ENCODE measurements around the gene RPL38. TPM values are rescaled to one million over a fixed set of nuclear protein-coding genes. Genes with fewer than 3 reads are reported as not detected.

RPL38 gene
- total and polyA plus RNA-seq, 2 experiments from 2014 or later = 115 to 999 TPM

DNA sequence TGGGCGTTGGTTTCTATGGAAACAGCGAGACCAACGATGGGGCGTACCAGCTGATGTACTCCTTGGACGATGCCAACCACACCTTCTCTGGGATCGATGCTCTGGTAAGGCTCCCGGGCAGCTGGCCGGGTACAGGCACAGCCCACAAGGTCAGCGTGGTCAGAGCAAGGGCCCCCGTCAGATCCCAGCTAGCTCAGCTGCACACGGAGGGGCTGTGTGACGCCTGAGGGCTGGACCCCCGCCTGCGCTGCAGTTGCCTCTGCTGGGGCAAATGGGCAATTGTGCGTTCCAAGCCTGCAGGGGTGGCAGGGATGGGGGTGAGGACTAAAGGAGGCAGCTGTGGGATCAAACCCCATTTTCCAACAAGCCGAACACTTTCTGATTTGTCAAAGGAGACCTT is 27.4 kb downstream of the RPL38 start:
- Histone ChIP-seq H3K27me3 (no peaks in the 10 kb centered on the region), H3K4me1 (ENCODE audit: low read depth) (peaks cover 7% of the 10 kb centered on the region), H3K27ac (no peak overlapping the region), H3K4me3 (no peak overlapping the region), H3K9me3 (ENCODE audit: low read depth) (no peaks in the 10 kb centered on the region), H3K36me3 (no peaks in the 10 kb centered on the region)
- TF ChIP-seq, protein P1, sequence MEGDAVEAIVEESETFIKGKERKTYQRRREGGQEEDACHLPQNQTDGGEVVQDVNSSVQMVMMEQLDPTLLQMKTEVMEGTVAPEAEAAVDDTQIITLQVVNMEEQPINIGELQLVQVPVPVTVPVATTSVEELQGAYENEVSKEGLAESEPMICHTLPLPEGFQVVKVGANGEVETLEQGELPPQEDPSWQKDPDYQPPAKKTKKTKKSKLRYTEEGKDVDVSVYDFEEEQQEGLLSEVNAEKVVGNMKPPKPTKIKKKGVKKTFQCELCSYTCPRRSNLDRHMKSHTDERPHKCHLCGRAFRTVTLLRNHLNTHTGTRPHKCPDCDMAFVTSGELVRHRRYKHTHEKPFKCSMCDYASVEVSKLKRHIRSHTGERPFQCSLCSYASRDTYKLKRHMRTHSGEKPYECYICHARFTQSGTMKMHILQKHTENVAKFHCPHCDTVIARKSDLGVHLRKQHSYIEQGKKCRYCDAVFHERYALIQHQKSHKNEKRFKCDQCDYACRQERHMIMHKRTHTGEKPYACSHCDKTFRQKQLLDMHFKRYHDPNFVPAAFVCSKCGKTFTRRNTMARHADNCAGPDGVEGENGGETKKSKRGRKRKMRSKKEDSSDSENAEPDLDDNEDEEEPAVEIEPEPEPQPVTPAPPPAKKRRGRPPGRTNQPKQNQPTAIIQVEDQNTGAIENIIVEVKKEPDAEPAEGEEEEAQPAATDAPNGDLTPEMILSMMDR (IDR thresholded peaks at IDR 0.05; ENCODE audit: low read depth, low read length) = no peak
- no peak for DNase-seq (ENCODE audit: low read depth in 1 of 2, low spot score in 1 of 2)

DNA sequence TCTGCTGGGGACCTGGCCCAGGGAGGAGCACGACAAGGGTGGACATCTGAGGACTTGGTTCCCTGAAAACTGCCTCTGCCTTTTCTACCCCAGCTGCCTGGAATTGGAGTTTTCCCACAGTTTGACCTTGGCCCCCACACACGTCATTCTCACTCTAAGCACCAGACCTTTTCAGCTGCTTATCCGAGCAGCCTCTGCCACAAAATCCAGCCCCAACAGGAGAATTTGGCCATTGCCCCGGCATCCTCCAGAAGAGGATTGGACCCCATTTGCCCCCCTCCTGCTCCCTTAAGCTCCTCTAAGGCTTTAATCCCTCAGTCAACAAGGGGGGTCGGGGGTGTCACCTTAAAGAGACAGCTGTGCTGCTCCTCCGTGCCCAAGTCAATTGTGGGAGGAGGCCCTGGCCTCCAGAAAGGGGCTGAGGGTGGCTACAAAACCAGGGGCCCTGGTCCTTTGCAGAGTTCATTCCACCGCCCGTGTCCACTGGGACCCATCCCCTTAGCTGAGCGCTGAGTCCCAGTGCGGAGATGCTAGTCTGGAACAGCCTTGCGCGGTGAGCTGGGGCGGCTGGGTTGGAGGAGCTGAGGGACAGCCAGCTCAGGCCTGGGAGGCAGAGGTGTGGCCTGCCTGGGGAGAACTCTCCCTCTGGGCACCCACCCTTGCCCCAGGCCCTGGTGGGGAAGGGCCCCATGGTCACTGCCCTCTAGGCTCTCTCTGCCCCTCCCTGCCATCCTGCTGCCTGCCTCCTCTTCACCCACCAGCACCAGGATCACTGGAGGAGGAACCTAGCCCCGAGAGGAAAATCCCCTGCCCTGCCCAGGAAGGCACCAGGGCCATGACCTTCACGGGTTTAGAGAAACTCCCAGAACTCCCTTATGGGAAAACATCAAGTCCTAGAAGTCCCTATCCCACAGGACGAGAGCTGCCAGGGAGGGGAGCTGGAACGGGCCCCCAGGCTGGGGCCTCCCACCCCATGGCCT is 28.7 kb downstream of the RPL38 start:
- TF ChIP-seq, protein P1 (IDR thresholded peaks at IDR 0.05; ENCODE audit: low read depth, low read length) = no peak
- H3K27me3 ChIP-seq = no peaks in the 10 kb centered on the region
- H3K36me3 ChIP-seq = no peaks in the 10 kb centered on the region
- peaks cover 14% of the 10 kb centered on the region for H3K4me1 ChIP-seq (ENCODE audit: low read depth)
- DNase-seq (ENCODE audit: low read depth in 1 of 2, low spot score in 1 of 2) = no peak
- H3K4me3 ChIP-seq = no peak overlapping the region
- H3K27ac ChIP-seq = no peak overlapping the region
- no peaks in the 10 kb centered on the region for H3K9me3 ChIP-seq (ENCODE audit: low read depth)

DNA sequence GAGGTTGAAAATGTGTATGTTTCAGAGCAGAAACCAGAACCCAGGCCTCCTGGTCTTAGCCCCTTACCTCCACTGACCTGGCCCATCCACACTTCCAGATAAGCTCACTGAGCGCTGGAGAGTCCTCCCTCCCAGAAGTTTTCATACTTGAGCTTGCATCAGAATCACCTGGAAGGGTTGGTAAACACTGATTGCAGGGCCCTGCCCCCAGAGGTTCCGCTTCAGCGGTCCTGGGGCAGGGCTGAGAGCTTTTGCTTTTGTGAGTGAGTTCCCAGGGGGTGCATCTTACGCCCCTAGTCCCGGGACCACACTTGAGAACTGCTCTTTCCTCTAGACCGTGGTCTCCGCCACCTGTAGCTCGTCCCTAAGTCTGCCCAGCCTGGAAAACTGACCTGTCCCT is 30.5 kb downstream of the RPL38 start:
- Histone ChIP-seq H3K9me3 (ENCODE audit: low read depth) (no peaks in the 10 kb centered on the region), H3K36me3 (no peaks in the 10 kb centered on the region), H3K27ac (no peak overlapping the region), H3K4me1 (ENCODE audit: low read depth) (peaks cover 14% of the 10 kb centered on the region), H3K4me3 (no peak overlapping the region), H3K27me3 (no peaks in the 10 kb centered on the region)
- TF ChIP-seq, protein P1 (IDR thresholded peaks at IDR 0.05; ENCODE audit: low read depth, low read length) = no peak
- no peak for DNase-seq (ENCODE audit: low read depth in 1 of 2, low spot score in 1 of 2)

DNA sequence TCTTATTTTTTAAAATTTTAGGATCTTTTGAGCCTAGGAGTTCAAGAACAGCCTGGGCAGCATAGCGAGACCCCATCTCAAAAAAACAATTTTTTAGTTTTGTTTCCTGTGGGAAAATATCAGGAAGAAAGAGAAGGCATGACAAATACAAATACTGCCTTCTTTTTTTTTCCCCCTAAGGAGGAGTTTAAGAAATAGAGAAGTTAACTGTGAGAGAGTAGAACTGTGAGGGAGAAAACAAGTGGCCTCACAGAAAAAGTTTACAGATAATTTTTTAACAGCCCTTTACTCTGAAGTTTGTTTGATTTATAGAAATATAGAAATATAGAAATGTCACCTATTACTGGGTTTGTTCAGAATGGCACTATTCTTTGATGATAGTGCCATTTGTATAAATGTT is 31.0 kb downstream of the RPL38 start:
- no peak for DNase-seq (ENCODE audit: low read depth in 1 of 2, low spot score in 1 of 2)
- H3K4me1 ChIP-seq (ENCODE audit: low read depth) = peaks cover 14% of the 10 kb centered on the region
- H3K4me3 ChIP-seq = no peak overlapping the region
- no peaks in the 10 kb centered on the region for H3K9me3 ChIP-seq (ENCODE audit: low read depth)
- H3K27me3 ChIP-seq = no peaks in the 10 kb centered on the region
- H3K27ac ChIP-seq = no peak overlapping the region
- H3K36me3 ChIP-seq = no peaks in the 10 kb centered on the region
- TF ChIP-seq, protein P1 (IDR thresholded peaks at IDR 0.05; ENCODE audit: low read depth, low read length) = no peak

DNA sequence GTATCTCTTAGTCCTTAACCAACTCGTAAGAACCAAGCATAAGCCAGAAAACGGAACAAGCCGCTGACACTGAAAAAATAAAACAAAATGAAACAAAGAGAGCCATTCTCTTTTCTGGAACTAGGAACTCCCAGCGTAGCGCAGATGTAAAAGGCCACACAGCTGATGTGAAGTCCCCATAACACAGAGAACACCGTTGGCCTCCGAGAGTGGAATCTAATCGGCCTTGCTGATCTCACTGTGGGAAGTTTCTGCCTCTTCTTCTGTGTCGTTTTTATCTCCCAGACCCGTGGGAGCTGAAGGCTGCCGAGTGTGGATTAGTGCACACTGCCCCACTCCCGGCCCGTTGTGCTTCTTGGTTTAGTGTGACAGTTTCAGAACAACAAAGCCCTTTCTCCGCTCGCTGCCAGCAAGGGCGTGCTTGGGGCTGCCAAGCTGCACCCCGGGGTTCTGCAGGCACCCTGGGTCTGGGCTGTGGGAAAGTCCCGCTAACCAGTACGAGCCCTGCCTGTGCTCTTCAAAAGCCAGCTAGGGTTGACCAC is 31.6 kb downstream of the RPL38 start:
- DNase-seq (ENCODE audit: low read depth in 1 of 2, low spot score in 1 of 2) = no peak
- no peaks in the 10 kb centered on the region for H3K36me3 ChIP-seq
- H3K27me3 ChIP-seq = no peaks in the 10 kb centered on the region
- H3K27ac ChIP-seq = no peak overlapping the region
- H3K4me1 ChIP-seq (ENCODE audit: low read depth) = peaks cover 14% of the 10 kb centered on the region
- H3K4me3 ChIP-seq = no peak overlapping the region
- TF ChIP-seq, protein P1 (IDR thresholded peaks at IDR 0.05; ENCODE audit: low read depth, low read length) = no peak
- no peaks in the 10 kb centered on the region for H3K9me3 ChIP-seq (ENCODE audit: low read depth)
